Ishikawa (cell line): ENCODE measurements around the gene ARHGEF6.

Experiments
- CREB1 ChIP-seq: IDR thresholded peaks from 2 replicates; pipeline ENCODE4 v1.6.1; 2012; ENCODE audit warnings: low read depth
- EP300 ChIP-seq: IDR thresholded peaks from 2 replicates; pipeline ENCODE4 v1.6.1; 2012; ENCODE audit warnings: borderline replicate concordance
- TAF1 ChIP-seq: IDR thresholded peaks from 2 replicates; pipeline ENCODE4 v1.6.1; 2012; ENCODE audit warnings: low read depth, mild to moderate bottlenecking
- YY1 ChIP-seq: IDR thresholded peaks from 2 replicates; pipeline ENCODE4 v1.6.1; 2012; ENCODE audit warnings: low read depth

- TF ChIP-seq CREB1 (no peak), TAF1 (no peak), YY1 (no peak), EP300 (no peak)
Measured at GRCh38 chrX:136710325-136710951, 70.3 kb downstream of the ARHGEF6 start.
